Cardiac muscle cell (in vitro differentiated cells and primary cell): Measurements from ENCODE around the gene GALNT10. TPM values are rescaled to one million over a fixed set of nuclear protein-coding genes. Genes with fewer than 3 reads are reported as not detected.

ENCODE experiments used
- DNase-seq, 2 donors: peaks; one replicate each; pipeline versions ENCODE4 v3.0.0 to v3.0.0-alpha.2; 2010 to 2017; ENCODE audit warnings: low read depth in 1 of 2, low spot score in 1 of 2
- H3K27ac ChIP-seq: fragments of 200-600 bp; sonication (generic); 2 replicates; pipeline ENCODE4 v1.5.1; 2016
- H3K27me3 ChIP-seq: fragments of 200-600 bp; sonication (generic); 2 replicates; pipeline ENCODE4 v1.6.0; 2016; ENCODE audit warnings: control low read depth
- H3K36me3 ChIP-seq: fragments of 200-600 bp; sonication (generic); 2 replicates; pipeline ENCODE4 v1.5.1; 2016; ENCODE audit warnings: control low read depth
- H3K4me1 ChIP-seq: fragments of 200-600 bp; sonication (generic); 2 replicates; pipeline ENCODE4 v1.8.1; 2017; ENCODE audit warnings: low read depth, mild to moderate bottlenecking, mixed run types
- H3K4me3 ChIP-seq: fragments of 200-600 bp; sonication (generic); 2 replicates; pipeline ENCODE4 v1.5.1; 2016; ENCODE audit warnings: mild to moderate bottlenecking
- H3K9me3 ChIP-seq: fragments of 200-600 bp; sonication (generic); 2 replicates; pipeline ENCODE4 v1.5.1; 2017; ENCODE audit warnings: low read depth, mild to moderate bottlenecking, control low read depth
- CTCF ChIP-seq: IDR thresholded peaks from 2 replicates; pipeline ENCODE4 v1.5.1; 2012; ENCODE audit warnings: low read depth, mild to moderate bottlenecking, low read length
- polyA plus RNA-seq: library from polyadenylated mRNA; unstranded; fragments of >200 nt; fragmentation: Nextera tagmentation; extraction: Ambion mirVana; gene quantifications from 2 replicates; pipeline ENCODE4 v1.2.1, GENCODE V29; 2016
- total RNA-seq: library from RNA; depleted of rRNA; stranded (reverse); fragments of >200 nt; gene quantifications from 2 replicates; pipeline ENCODE4 v1.2.3, GENCODE V29; 2016

GALNT10 gene
- total and polyA plus RNA-seq, 2 experiments from 2014 or later: 8.2 TPM

GRCh38 chr5:154181161-154181560 is 9.4 kb upstream of the GALNT10 start:
- TF ChIP-seq CTCF: no peak
- no peak for DNase-seq
- peaks cover 58% of the 10 kb centered on the region for H3K27me3 ChIP-seq
- H3K4me1 ChIP-seq: no peaks in the 10 kb centered on the region
- no peaks in the 10 kb centered on the region for H3K36me3 ChIP-seq
- no peak overlapping the region for H3K4me3 ChIP-seq
- H3K27ac ChIP-seq: no peak overlapping the region
- H3K9me3 ChIP-seq: no peaks in the 10 kb centered on the region

DNA sequence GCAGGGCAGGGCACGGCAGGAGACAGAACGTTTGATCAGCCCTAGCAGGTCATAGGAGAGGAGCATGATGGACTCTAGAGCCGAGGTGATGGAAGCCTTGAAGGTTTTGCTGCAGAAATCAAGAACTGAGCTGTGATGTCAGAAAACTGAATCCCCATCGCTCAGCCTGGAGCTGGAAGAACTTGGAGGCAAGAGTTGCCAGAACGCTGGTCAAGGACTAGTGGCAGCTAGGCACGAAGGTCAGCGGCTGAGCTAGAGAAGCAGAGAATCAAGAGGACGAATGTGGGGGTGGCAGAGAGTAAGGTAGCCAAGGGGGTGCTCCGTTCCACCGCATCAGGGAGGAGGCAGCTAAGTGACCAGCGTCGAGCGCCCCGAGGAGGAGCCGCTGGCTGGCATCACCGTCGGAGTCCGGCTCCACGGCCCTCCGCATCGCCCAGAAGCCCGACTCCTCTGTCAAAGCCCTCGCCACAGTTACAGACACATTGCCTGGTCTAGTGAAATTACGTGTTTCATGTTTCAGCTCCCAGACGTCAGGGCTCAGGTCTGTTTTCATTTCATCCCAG is 1.2 kb upstream of the GALNT10 start:
- H3K4me3 ChIP-seq: peak overlapping the region; percentile 61
- no peak overlapping the region for H3K27ac ChIP-seq
- DNase-seq: peak; percentile 5 to 27
- no peaks in the 10 kb centered on the region for H3K9me3 ChIP-seq
- H3K27me3 ChIP-seq: peaks cover 62% of the 10 kb centered on the region
- no peaks in the 10 kb centered on the region for H3K36me3 ChIP-seq
- no peak for TF ChIP-seq CTCF
- H3K4me1 ChIP-seq: peaks cover 6% of the 10 kb centered on the region

DNA sequence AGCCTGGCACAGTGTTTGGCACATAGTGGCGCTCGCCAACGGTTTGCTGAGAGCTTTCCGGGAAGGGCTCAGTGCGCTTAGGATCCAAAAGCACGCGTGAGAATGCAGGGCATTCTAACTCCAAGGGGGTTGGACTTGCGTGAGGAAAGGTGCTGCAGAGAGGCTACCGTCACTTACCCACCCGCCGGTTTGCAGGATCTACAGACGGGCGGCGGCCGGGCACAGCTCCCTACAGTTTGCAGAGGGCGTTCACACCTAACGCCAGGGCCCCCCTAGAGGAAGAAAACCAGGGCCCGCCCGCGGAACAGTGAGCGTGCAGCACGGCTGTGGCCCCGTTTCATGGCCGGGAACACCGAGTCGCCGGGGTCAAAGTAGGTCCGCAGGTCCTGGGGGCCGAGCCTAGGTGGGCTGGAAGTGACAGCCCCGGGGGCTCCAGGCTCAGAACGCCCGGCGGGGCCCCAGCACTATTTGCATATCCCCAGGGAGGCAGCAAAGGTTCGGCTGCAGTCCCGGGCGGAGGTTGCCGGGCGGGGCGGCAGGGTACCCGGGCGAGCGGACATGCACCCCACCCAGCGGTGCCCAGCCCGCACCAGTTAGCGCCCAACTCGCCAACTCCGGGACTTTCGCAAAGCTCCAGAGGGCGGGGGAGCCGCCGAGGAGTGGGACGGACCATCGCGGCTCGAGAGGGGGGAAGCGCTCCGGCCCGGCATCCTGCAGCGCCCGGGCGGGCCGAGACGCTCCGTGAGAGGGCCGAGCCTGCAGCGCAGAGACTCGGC is 526 bp upstream of the GALNT10 start:
- TF ChIP-seq CTCF: peak; percentile 55
- peak; percentile 85 to 87 for DNase-seq
- Histone ChIP-seq H3K4me1 (peaks cover 9% of the 10 kb centered on the region), H3K4me3 (peak overlapping the region; percentile 61), H3K27me3 (peaks cover 55% of the 10 kb centered on the region), H3K36me3 (no peaks in the 10 kb centered on the region), H3K9me3 (no peaks in the 10 kb centered on the region), H3K27ac (peak overlapping the region; percentile 87)

- Histone ChIP-seq H3K27ac (no peak overlapping the region), H3K4me1 (peaks cover 13% of the 10 kb centered on the region), H3K4me3 (no peak overlapping the region), H3K9me3 (no peaks in the 10 kb centered on the region), H3K27me3 (peaks cover 40% of the 10 kb centered on the region), H3K36me3 (no peaks in the 10 kb centered on the region)
- peak in 1 of 2 donors; percentile 51 for DNase-seq
- no peak for TF ChIP-seq CTCF
Measured at GRCh38 chr5:154191467-154192261, 1.1 kb downstream of the GALNT10 start.

DNA sequence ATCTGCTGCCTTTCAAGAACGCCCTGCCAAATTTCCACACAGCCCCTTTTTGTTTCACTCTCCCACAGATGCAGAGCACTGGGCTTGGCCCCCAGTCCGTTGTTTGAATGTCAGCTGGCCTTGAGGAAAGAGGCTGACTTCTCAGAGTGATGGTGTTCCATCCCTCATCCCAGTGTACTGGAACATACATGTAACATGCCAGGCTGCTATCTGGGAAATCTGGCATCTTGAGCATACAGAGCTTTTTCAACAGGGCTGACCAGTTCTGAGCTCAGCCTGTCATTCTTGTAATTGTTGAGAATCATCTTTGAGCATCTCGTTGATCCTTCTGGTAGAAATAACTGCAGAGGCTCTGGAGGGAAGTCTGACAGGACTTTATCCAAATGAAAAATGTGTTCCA is 2.8 kb downstream of the GALNT10 start:
- H3K27ac ChIP-seq: no peak overlapping the region
- peaks cover 27% of the 10 kb centered on the region for H3K4me1 ChIP-seq
- no peak for DNase-seq
- H3K4me3 ChIP-seq: no peak overlapping the region
- no peaks in the 10 kb centered on the region for H3K36me3 ChIP-seq
- H3K27me3 ChIP-seq: peaks cover 24% of the 10 kb centered on the region
- H3K9me3 ChIP-seq: no peaks in the 10 kb centered on the region
- TF ChIP-seq CTCF: no peak
